ENCODE measurements around the gene TRPC4.

DNA sequence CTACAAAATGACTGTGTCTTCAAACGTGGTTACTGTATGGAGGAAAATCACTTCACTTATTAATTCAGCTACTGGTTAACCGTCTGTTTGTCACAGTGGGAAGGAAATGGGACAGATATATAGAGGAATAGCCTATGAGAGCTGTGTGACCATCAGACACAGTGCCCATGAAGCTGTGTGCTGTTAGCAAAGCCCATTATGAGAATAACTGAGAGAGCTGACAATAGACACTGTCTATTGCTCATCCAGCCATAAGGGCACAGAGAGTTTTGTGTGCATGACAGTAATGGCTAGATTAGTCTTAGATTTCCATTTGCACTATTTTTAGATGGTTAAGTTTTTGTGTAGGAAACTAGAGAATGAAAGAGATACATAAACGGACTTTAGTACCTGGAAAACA lies 206.9 kb downstream of the TRPC4 start:
- TF ChIP-seq POLR2A (IDR thresholded peaks at IDR 0.05) = no peak
- TF ChIP-seq, protein P1, sequence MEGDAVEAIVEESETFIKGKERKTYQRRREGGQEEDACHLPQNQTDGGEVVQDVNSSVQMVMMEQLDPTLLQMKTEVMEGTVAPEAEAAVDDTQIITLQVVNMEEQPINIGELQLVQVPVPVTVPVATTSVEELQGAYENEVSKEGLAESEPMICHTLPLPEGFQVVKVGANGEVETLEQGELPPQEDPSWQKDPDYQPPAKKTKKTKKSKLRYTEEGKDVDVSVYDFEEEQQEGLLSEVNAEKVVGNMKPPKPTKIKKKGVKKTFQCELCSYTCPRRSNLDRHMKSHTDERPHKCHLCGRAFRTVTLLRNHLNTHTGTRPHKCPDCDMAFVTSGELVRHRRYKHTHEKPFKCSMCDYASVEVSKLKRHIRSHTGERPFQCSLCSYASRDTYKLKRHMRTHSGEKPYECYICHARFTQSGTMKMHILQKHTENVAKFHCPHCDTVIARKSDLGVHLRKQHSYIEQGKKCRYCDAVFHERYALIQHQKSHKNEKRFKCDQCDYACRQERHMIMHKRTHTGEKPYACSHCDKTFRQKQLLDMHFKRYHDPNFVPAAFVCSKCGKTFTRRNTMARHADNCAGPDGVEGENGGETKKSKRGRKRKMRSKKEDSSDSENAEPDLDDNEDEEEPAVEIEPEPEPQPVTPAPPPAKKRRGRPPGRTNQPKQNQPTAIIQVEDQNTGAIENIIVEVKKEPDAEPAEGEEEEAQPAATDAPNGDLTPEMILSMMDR (IDR thresholded peaks at IDR 0.05) = no peak
